ENCODE data around the gene KCTD16.

GRCh38 chr5:144133050-144133633, 37.5 kb upstream of the KCTD16 start:
- TF ChIP-seq NFIC (IDR thresholded peaks at IDR 0.05; ENCODE audit: borderline replicate concordance) (no peak), CTCF (IDR thresholded peaks at IDR 0.05) (no peak), MAX (IDR thresholded peaks at IDR 0.05; ENCODE audit: low read depth) (no peak), REST (IDR thresholded peaks at IDR 0.05; ENCODE audit: low read depth, low read length) (no peak), USF2 (IDR thresholded peaks at IDR 0.05; ENCODE audit: borderline replicate concordance, low read depth, low read length) (no peak), TAF1 (IDR thresholded peaks at IDR 0.05; ENCODE audit: borderline replicate concordance, low read depth, low read length) (no peak), RFX5 (IDR thresholded peaks at IDR 0.05; ENCODE audit: low read length) (no peak), EZH2phosphoT487 (IDR thresholded peaks at IDR 0.05; ENCODE audit: borderline replicate concordance, low read depth) (no peak), EP300 (IDR thresholded peaks at IDR 0.05; ENCODE audit: borderline replicate concordance in 1 of 2, low read depth in 1 of 2, low read length in 1 of 2) (no peak), SMC3 (IDR thresholded peaks at IDR 0.05; ENCODE audit: low read depth, low read length) (no peak), IRF3 (IDR thresholded peaks at IDR 0.05; ENCODE audit: low read depth, low read length) (no peak), RAD21 (IDR thresholded peaks at IDR 0.05; ENCODE audit: low read length) (no peak), PBX3 (IDR thresholded peaks at IDR 0.05) (no peak), POLR2AphosphoS5 (IDR thresholded peaks at IDR 0.05; ENCODE audit: low read depth, low read length) (no peak)

All from SK-N-SH (cell line).